ENCODE results near the gene MEGF6.

GRCh38 chr1:3515774-3516480 is 95.4 kb downstream of the MEGF6 start:
- TF ChIP-seq CTCF (IDR thresholded peaks at IDR 0.05) (no peak), POLR2A (IDR thresholded peaks at IDR 0.05) (no peak)

Measured in uterus (tissue), 2 donors.